ENCODE measurements around the gene CDH23. TPM values are rescaled to one million over a fixed set of nuclear protein-coding genes. Genes with fewer than 3 reads are reported as not detected.

The CDH23 gene
- polyA plus RNA-seq, 3 donors = 0.51 to 0.96 (median 0.80) TPM

DNA sequence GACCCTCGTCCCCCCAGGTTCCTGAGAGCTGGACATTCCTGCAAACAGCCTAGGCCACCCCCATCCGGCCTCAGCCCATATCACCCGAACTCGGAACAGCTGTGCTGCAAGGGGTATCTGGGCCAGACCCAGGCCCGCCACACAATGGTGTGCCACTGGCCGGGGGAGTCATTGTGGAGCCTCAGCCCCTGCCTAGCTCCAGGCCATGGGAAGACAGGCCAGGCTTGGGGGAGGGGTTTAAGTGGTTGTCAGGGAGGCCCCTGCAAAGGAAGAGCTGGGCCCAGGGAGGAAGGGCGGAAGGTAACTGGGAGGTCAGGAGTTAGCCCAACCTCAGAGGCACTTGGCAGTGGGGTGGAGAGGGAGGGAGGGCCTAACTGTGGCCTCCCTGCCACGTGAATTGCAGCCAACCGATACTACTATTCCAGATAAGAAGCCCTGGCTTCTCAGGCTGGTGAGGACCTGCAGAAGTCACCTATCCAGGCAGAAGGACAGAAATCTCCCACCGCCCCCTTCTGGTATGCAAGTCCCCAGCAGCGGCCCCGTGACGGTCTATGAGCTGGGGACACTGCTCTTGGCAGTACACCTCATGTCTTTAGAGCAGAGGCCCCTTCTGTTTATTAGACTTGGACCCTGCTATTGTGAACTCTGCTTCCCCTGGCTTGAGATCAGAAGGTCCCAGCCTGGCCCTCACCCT, 349.8 kb downstream of the CDH23 start:
- DNase-seq (ENCODE audit: low read depth in 3 of 3, low spot score in 2 of 3) = no peak

DNA sequence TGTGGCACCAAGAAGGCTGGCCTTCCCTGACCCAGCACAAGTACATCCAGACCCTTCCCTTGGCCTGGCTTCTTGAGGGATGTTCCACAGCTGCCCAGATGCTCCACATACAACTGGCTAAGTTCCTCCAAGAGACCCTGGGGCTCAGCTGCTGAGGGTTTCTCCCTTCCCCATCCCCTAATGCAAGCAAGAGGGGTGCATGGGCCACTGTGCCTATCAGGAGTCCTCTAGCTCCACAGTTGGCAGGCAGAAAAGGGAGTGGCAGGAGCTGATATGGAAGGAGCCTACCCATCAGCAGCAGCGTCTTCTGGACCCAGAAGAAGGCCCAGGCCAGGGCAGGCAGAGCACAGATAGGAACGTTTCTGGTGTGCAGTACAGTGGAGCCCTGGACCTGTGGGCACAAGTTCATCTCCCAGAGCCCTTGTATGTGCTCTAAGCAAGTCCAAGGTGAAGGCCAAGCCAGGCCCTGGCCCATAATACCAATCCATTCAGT, 350.4 kb downstream of the CDH23 start:
- DNase-seq (ENCODE audit: low read depth in 3 of 3, low spot score in 2 of 3) = no peak

DNA sequence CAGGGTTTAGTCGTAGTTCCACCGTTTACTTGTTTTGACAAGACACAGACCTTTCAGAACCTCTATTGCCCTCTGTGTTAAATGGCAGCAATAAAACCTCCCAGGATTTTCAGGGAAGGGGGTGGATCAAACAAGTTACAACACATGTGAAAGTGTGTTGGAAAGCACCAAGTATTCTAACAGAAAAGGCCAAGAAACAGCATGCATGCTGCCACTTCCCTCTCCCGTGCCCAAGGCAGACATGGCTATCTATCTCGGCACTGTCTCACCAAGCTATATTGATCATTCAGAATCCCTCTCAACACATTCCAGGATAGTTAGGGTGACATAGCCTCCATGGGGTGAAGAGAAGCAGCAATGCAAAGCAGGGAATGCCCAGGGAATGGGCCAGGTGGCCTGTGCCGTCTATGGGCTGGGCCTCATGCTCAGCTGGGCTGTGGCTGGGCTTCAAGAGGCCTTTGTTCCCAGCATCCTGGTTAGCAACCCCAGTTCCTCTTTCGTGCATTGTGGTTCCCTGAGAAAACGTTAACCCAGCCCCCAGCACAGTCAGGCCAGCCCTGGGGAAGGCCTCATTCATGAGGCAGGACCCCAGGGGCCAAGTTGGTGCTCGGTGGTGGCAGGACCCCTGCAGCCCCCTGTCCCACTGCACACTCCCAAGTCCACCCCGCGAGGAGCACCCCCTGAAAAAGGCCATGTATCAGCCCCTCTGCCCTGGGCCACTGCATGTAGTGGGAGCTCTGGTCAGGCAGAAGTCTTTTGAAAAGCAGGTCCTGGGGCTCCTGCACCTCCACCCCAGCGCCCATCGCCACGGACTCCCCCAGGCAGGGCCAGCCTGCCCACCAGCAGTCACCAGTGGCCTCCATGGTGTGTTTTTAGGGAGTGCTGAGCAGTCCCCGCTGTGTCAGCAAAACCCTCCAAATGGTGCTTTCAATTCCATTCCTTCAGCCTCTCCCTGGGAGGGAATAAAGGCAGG, 351.1 kb downstream of the CDH23 start:
- DNase-seq (ENCODE audit: low read depth in 3 of 3, low spot score in 2 of 3) = no peak

DNA sequence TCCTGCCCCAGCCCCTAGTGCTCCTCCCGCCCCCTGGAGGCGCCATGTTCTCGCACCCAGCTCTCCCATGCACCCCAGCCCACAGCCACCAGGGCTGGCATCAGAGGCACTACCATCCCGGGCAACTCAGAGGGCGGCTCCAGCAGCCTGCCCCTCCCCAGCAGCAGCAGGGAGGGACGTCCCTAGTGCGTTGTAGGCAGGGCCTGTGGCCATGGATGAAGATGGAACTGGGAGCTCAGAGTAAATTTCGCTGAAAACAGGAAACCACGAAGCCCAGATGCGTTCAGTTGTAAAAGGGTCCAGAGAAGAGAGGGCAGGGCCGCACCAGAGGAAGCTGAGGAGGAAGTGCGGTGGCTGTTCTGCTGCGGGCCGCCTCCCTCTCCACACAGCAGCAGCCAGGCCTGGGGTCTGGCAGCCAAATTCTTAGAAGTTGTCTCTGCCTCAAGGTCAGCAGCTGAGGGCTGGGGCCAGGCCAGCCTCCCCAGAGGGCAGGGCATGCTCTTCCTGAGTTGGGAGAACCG, 352.0 kb downstream of the CDH23 start:
- DNase-seq (ENCODE audit: low read depth in 3 of 3, low spot score in 2 of 3) = no peak

DNA sequence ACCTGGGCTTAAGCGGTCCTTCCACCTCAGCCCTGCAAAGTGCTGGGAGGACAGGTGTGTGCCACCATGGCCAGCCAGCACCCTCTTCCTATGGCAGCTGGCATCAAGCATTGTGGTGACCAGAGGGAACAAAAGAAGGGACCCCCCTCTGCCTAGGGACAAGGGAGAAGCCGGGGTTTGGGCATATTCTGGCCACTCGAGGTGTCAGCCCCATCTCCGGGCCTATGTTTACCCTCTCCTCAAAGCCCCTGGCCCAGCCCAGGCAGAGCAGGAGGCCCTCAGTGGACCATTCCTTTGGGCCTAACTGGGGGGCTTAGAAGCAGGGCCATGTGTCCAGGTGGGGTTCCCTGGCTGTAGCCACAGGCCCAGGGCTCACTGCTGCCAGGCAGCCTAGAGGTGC, 352.7 kb downstream of the CDH23 start:
- no peak for DNase-seq (ENCODE audit: low read depth in 3 of 3, low spot score in 2 of 3)

DNA sequence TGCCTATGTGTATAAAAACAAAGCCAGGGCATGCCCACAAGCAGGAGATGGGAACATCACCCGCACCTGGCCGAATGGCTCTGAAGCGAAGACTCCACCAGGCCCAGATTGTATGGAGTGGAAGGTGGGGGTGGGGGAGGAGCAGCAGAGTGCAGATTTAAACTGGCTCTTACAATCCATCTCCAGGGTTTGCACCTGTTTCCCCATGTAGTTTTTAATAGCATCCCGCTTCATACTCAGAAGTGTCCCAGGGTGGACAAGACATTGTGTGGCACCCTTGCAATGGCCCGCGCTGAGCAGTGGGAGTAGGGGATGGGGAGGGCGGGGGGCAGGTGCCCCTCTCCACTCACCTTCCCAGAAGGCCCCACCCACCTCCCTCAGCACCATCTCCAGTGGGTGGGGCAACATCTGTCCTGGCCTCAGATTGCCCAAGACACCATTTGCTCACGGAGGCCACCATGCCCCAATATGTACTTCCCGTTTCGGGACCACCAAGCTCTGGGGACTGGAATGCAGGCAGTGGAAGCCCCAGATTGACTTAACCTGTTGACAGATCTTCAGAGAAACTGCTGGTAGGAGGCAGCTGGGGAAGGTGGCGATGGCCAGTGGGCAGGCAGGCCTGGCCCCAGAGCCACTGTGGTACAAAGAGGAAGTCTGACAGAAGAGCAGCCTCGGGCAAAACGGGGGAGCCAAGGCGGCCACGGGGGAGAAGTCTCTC, 353.6 kb downstream of the CDH23 start:
- DNase-seq (ENCODE audit: low read depth in 3 of 3, low spot score in 2 of 3) = no peak

DNA sequence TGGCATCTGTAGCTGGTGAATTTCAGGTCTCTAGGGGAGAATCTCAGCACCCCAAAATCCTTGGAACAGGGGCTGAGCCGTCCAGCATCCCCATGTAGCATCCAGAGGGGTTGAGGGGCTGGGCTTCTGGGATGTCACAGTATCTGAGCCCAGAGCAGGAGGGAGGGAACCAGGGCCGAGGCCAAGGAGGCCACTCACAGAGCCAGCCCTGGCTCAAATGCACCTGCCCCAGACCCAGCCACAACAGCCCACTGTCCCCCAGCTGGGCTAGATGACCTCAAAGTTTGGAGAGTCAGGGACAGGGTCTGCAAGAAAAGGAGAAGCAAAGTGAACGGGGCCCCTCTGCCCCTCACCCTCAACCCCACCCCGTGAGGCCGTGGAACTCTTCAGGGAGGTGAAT, 354.3 kb downstream of the CDH23 start:
- no peak for DNase-seq (ENCODE audit: low read depth in 3 of 3, low spot score in 2 of 3)

DNA sequence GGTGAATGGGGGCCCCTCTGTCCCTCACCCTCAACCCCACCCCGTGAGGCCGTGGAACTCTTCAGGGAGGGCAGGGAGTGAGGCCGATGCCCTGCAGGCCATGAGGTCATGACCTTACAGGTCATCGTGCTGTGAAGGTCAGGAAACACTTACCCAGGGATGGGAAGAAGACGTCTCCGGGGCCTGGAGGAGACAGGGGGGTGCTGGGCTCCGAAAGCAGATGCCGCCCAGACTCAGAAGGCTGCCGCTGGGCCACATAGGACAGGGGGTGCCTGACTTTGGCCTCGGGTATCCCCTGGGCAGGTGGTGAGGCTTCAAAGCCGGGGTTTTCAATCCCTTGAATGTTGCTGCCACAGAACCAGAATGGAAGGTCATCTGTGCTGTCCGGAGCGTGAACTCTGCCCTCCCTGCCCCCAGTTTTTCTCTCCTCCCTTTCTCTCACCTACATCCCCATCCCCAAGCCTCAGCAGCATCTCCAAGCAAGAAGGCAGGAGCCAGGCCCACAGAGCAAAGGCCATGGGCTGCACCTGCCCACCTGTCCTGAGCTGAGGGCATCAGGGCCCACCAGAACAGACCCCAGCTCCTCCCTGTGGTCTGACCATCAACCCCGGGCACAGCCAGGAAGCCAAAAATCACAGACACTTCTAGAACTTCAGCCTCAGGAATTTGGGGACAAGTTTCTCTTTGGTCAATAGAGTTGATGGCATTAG, 354.9 kb downstream of the CDH23 start:
- DNase-seq (ENCODE audit: low read depth in 3 of 3, low spot score in 2 of 3) = no peak

DNA sequence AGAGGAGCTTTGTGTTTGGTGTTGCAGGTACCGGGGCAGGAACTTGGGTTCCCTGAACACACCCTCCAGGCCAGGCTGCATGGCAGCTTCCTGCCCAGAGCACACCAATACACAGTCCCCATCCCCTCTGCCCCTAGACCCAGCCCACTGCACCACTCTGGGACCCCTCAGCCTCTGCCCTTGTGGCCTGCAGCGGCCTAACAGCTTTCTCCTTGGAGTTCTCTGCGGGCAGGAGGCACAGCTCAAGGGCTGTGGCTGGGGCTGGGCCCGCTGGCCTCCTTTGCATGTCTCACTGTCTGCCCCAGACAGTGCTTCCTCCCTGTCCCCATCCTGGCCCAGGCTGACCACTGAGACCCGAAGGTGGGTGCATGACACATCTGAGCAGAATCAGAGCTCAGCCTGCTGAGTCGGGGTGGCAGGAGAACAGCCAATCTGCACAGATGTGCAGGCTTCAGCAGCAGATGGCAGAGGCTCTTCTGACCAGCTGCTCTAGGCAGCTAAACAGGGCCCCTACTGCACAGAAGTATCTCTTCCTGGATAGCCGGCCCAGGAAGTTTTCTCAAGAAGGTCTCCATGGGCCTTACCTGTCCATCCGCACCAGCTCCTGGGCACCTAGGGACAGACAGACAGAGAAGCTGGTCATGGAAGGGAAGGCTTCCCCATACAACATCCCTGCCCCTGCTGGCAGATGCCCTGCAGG, 355.8 kb downstream of the CDH23 start:
- no peak for DNase-seq (ENCODE audit: low read depth in 3 of 3, low spot score in 2 of 3)

DNA sequence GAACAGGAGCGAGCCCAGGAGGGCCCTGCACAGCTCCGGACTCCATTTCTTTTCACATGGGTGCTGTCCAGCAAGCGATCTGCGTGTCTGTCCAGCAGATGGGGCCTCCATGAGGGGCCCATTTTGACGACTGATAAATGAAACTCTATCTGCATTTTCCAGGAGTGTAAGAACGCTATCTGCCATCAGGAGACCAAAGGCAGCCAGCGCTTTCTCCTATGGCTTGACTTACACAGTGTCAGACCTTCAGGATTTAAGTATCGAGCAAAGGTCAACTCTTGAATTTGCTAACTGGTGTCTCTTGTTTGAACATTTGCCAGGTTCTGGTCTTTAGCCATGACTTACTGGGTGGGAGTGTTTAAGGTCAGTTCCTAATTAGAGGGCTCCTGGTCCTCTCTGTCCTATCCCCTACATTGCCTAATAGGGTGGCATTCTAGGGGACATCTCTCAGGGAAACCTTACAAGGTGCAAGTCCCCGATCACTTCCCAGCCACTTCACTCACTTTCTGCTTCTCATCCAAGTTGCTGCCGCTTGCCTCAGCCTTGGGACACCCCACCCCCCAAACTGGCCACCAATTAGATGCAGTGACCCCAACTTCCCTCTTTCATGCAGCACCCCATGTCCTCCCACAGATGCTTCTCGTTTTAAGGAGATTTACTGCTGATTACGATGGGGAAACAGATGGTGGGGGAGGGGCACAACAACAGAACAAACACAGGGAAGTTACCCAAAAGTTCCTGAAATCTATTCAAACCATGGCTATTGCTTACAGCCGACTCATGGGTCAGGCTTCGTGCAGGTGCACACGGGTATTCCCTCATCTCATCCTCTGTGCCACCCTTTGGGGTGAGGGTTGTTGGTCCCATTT, 356.6 kb downstream of the CDH23 start:
- DNase-seq (ENCODE audit: low read depth in 3 of 3, low spot score in 2 of 3) = no peak

DNA sequence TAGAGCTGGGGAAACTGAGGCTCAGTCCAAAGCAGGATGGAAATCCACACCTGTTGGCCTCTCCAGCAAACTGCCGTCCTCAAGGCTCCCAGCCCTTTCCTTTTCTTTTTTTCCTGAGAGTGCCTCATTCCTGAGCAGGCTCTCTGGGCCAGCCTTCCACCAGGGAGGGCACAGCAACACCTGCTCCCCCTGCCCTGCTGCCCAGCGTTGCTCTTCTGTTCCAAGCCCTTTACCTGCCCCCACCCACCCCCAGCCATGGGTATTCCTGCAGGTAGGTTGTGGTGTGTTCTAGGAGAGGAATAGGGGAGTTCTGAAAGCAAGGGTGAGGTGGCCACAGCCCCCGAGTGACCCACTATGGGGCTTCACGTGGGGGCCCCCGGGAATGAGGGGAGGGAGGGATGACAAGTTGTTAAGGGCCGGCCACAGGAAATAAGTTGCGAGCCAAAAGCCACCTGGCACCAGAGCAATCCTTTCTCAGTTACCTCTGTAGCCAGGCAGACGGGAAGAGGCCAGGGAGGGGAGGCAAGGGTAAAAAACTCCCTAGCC, 357.3 kb downstream of the CDH23 start:
- no peak for DNase-seq (ENCODE audit: low read depth in 3 of 3, low spot score in 2 of 3)

DNA sequence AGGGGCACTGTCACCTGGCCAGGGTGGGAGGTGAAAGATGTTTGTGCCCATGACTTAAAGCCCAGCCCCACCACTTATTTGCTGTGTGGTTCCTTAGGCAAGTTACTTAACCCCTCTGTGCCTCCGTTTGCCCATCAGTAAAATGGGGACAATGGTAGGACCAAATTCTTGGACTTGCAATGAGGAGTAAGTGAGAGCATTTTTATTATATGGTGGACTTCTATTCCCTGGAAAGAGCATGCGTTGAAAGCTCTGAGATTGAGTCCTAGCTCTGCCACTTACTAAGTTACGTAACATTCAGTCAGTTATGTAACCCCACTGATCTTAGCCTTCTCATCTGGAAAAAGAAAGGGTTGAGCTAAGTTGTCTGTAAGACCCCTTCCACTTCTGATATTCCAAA, 357.8 kb downstream of the CDH23 start:
- DNase-seq (ENCODE audit: low read depth in 3 of 3, low spot score in 2 of 3) = no peak

DNA sequence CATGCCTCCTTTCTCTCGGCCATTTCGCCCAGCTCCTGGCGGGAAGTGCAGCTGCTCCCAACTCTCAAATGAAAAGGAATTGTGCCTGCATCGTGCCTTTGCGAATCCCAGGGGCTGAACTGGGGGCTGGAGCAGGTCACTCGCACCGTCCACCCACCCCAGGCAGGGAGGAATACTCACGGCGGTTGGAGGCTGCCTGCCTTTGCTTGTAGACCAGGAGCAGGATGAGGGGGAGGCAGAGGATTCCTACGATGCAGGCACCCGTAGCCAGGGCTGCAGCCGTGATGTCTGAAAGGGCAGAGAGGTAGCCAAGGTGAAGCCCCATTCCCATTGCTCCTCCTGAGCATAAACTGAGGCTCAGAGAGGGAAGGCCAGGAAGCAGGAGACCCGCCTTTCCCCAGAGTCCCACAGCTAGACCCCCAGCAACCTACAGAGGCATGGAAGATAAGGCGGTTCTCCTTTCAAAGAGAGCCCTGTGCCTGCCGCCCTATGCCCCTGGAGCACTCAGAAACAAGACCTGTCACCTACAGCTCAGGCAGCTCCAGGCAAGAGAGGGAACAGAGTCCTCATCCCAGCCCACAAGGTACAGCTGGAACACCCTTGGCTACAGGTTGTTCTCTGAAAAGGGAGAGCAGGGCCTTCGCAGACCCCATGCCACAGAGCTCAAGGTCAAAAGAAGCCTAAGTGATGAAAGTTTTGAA, 358.6 kb downstream of the CDH23 start:
- no peak for DNase-seq (ENCODE audit: low read depth in 3 of 3, low spot score in 2 of 3)

DNA sequence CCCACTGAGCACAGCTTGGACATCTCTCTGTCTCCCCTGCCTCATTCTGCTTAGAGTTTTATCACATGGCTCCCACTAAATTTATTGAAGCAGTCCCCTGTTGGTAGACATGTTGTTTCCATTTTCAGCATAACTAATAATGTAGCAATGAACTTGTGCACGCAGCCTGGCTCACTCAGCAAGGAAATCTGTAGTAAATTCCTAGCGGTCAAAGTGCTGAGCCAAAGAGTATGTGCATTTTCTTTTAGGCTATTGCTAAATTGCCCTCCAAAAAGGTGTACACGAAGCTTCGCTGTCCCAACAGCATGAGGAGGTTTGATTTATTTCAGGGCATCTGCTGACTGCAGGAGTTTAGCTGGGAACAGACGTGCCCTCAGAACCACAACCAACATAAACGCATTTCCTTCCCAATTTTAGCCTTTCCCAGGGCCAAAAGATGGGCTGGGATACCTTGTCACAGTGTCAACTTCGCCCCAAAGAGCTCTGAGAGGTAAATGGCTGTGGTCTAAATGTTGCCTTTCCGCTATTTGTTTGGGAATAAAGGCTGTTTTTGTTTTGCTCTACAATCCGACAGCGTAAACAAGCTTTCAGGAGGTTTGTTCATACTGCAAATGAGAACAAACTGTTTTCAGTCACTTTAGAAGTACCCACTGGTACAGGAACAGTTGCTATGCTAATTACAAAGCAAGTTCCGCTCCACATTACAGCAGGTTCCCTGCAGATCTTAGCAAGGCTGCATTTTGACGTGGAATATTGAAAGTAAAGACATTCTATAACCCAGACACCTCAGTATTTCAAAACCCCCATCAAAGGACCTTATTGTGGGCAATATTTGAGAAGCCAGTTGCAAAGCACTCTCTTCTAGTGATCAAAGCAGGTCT, 359.8 kb downstream of the CDH23 start:
- DNase-seq (ENCODE audit: low read depth in 3 of 3, low spot score in 2 of 3) = peak in 1 of 3 donors; percentile 43

DNA sequence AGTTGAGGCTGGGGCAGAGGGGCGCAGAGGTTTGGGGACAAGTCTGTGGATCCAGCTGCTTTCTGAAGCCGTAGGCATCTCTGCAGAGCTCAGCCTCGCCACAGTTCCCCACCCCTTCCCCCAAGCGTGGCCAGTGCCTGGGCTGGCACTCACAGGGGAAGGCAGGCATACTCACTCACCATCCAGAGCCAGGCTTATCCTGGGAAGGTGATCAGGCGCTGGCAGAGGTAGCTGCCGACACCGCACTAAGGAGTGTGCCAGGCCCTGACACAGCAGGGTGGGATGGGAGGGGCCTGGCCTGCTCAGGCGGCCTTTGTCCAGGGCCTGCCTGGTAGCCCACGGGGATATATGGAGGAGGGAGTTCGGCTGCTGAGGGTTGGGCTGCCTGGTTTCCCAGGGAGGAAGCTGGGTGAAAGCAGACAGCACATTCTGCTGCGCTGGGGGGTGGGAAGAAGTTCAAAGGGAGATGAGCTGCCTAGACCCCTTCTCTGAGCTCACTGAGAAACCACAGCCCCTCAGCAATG, 360.7 kb downstream of the CDH23 start:
- DNase-seq (ENCODE audit: low read depth in 3 of 3, low spot score in 2 of 3) = no peak

DNA sequence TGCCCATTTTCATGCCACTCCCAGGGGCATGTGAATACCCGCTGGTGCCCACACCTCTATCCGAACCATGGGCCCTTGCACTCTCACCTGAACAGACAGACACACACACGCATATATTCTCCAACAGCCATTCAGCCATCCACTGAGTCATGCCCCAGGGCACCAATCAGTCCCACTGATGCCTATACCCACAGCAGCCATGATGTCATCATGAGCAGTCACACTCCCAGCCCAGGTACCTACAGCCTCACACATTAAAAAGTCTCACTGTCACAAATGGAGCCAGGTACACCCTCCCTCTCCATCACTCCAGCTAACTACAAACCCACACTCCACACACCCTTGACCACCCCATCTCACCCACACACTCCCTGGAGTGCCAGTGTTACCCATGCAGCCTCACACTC, 364.4 kb downstream of the CDH23 start:
- no peak for DNase-seq (ENCODE audit: low read depth in 3 of 3, low spot score in 2 of 3)

Data from right renal cortex interstitium (tissue), 3 donors.